ENCODE data around the gene NEU2.

- TF ChIP-seq CTCF (IDR thresholded peaks at IDR 0.05) (no peak), EP300 (IDR thresholded peaks at IDR 0.05) (no peak)
- TF ChIP-seq, protein P1, sequence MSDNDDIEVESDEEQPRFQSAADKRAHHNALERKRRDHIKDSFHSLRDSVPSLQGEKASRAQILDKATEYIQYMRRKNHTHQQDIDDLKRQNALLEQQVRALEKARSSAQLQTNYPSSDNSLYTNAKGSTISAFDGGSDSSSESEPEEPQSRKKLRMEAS (IDR thresholded peaks at IDR 0.05) = no peak
These were observed 25.2 kb upstream of the NEU2 start for GRCh38 chr2:233007270-233007669.

All from A549 (cell line).